ENCODE results near the gene DPP6.

GRCh38 chr7:154864523-154864891, 812.3 kb downstream of the DPP6 start:
- TF ChIP-seq CTCF (IDR thresholded peaks at IDR 0.05) (no peak), POLR2A (IDR thresholded peaks at IDR 0.05) (no peak)
